Measurements from ENCODE around the gene GAB3. TPM values are rescaled to one million over a fixed set of nuclear protein-coding genes. Genes with fewer than 3 reads are reported as not detected.

The GAB3 gene
- total and polyA plus RNA-seq, 4 donors, result 0.66 to 10.4 (median 1.6) TPM

DNA sequence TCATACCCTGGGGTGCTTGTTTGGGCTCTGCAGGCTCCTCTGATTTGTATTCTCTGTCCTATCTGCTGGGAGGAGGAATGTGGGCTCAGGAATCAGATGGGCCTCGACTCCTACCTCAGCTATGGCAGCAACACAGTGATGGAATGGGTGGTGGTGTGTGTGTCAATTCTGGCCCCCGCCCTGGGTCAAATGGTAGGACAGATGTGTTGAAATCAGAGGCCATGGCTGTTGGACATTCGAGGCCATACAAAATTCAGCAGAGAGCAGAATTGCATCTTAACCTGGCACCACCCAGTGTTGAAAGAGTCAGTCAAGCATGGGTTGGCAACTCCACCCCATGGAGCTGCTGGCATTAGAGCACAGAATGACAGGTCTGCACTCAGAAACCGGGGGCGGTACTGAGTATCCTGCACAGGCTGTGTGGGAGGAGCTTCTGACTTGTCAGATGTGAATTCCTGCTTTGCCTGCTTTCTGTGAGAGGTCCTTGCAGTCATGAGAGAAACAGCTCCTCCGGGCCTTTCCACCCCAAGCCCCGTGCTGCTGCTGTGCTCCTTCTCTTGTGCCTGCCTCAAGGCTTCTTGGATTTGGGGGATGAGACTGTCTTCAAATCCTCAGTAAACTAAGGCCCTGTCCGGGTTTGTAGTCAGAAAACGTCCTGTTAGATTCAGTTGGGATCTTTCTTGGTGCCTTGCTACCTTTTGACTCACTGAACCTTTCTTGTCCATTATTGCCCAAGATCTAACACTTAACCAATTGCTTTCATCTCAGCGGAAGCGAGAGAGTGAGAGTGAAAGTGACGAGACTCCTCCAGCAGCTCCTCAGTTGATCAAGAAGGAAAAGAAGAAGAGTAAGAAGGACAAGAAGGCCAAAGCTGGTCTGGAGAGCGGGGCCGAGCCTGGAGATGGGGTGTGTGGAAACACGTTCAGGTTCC lies 24.8 kb upstream of the GAB3 start:
- 92% methylated on average over 15 of the region's 15 CpGs for WGBS
- DNase-seq (ENCODE audit: low spot score), result no peak
- no peak overlapping the region for H3K4me3 ChIP-seq (ENCODE audit: low read depth in 1 of 3, low read length in 3 of 3)
- no peaks in the 10 kb centered on the region for H3K27me3 ChIP-seq (ENCODE audit: control insufficient read depth in 4 of 4, insufficient read depth in 4 of 4, low read length in 3 of 4)
- no peak overlapping the region for H3K27ac ChIP-seq (ENCODE audit: low read depth in 1 of 2, low read length in 2 of 2)
- no peak for TF ChIP-seq ATF3 (IDR thresholded peaks at IDR 0.05)
- TF ChIP-seq, protein P1, sequence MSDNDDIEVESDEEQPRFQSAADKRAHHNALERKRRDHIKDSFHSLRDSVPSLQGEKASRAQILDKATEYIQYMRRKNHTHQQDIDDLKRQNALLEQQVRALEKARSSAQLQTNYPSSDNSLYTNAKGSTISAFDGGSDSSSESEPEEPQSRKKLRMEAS (IDR thresholded peaks at IDR 0.05), result no peak
- no peak for TF ChIP-seq FOXA1 (IDR thresholded peaks at IDR 0.05)
- no peak for TF ChIP-seq GABPA (IDR thresholded peaks at IDR 0.05 in 1 of 2, conservative IDR thresholded peaks at IDR 0.05 in 1 of 2)
- no peak for TF ChIP-seq TAF1 (conservative IDR thresholded peaks at IDR 0.05)
- TF ChIP-seq YY1 (IDR thresholded peaks at IDR 0.05), result no peak
- TF ChIP-seq, protein P2, sequence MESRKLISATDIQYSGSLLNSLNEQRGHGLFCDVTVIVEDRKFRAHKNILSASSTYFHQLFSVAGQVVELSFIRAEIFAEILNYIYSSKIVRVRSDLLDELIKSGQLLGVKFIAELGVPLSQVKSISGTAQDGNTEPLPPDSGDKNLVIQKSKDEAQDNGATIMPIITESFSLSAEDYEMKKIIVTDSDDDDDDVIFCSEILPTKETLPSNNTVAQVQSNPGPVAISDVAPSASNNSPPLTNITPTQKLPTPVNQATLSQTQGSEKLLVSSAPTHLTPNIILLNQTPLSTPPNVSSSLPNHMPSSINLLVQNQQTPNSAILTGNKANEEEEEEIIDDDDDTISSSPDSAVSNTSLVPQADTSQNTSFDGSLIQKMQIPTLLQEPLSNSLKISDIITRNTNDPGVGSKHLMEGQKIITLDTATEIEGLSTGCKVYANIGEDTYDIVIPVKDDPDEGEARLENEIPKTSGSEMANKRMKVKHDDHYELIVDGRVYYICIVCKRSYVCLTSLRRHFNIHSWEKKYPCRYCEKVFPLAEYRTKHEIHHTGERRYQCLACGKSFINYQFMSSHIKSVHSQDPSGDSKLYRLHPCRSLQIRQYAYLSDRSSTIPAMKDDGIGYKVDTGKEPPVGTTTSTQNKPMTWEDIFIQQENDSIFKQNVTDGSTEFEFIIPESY (IDR thresholded peaks at IDR 0.05), result no peak
- TF ChIP-seq SP1 (IDR thresholded peaks at IDR 0.05), result no peak
- TF ChIP-seq FOXA2 (IDR thresholded peaks at IDR 0.05), result no peak
- TF ChIP-seq RXRA (IDR thresholded peaks at IDR 0.05), result no peak
- TF ChIP-seq RAD21 (IDR thresholded peaks at IDR 0.05), result no peak
- H3K36me3 ChIP-seq (ENCODE audit: control insufficient read depth in 4 of 4, insufficient read depth in 3 of 4, low read depth in 1 of 4, low read length in 3 of 4), result peaks cover 2 to 44% (median 24%) of the 10 kb centered on the region in 4 donors
- H3K9me3 ChIP-seq (ENCODE audit: control insufficient read depth in 4 of 4, low read length in 3 of 4), result no peaks in the 10 kb centered on the region
- H3K9ac ChIP-seq (ENCODE audit: low read depth in 1 of 2, low read length in 2 of 2), result no peak overlapping the region
- H3K4me1 ChIP-seq (ENCODE audit: control insufficient read depth in 4 of 4, insufficient read depth in 4 of 4, low read length in 3 of 4), result peaks cover 0 to 3% (median 0%) of the 10 kb centered on the region in 4 donors

DNA sequence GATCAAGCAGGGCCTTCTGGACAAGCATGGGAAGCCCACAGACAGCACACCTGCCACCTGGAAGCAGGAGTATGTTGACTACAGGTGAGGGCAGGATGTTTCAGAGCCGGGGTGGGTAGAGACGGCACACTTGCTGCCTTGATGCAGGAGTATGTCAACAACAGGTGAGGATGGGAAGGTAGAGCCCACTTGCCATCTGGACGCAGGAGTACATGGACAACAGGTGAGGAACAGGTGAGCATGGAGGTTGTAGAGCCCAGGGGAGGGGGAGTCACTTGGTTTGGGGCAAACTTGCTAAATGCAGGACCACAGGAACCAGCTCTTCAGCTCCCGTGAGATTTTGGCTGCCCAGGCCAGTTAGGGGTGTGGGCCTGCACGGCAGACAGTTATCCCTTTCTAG lies 23.7 kb upstream of the GAB3 start:
- H3K27ac ChIP-seq (ENCODE audit: low read depth in 1 of 2, low read length in 2 of 2), result no peak overlapping the region
- no peak overlapping the region for H3K4me3 ChIP-seq (ENCODE audit: low read depth in 1 of 3, low read length in 3 of 3)
- WGBS, result 95% methylated on average over 5 of the region's 5 CpGs

DNA sequence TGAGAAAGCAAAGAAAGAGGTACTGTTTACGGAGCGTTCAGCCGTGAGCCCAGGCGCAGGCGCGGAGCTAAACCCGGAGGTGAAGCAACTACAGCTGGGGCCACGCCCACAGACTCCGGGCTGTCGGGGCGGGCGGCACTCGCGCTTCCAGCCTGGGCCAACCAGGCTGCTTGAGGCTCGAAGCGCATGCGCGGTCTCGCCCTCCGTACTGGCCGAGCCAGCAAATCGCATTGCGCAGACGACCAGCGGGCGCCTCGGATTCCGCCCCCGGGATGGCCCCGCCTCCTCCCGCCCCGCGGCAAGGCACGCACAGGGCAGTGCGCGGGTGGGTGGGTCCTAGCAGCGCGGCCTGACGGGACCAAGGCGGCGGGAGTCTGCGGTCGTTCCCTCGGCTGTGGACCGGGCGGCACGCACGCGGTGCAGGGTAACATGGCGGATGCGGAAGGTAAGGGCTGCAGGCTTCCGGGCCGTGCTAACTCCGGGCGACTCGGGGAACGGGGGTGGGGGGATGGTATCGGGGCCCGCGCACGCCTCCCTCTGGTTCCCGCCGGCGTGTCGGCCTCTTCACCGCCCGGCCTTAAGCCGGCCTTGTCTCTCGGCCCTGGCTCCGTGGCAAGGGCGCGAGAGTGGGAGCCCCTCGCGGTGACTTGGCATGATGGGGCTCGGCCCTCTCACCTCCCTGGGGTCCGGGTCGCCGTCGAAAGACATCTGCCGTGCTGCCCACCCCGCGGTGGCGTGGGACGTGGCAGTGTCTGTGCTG lies 11.8 kb upstream of the GAB3 start, which contains the start of gene DKC1:
DKC1 (plus strand) TSS at position 328 of the 760 bp plus-strand sequence; CDS start at position 430, 102 bp downstream.
- H3K9me3 ChIP-seq (ENCODE audit: control insufficient read depth in 4 of 4, low read length in 3 of 4), result no peaks in the 10 kb centered on the region
- peak within 1 kb of the TSS; percentile 33 to 47 for H3K9ac ChIP-seq (ENCODE audit: low read depth in 1 of 2, low read length in 2 of 2)
- H3K27me3 ChIP-seq (ENCODE audit: control insufficient read depth in 4 of 4, insufficient read depth in 4 of 4, low read length in 3 of 4), result no peaks in the 10 kb centered on the region
- H3K4me3 ChIP-seq (ENCODE audit: low read depth in 1 of 3, low read length in 3 of 3), result peak within 1 kb of the TSS; percentile 81 to 93 (median 83)
- peak within 1 kb of the TSS; percentile 67 to 75 for H3K27ac ChIP-seq (ENCODE audit: low read depth in 1 of 2, low read length in 2 of 2)
- peaks cover 3 to 19% (median 14%) of the 10 kb centered on the region in 4 donors for H3K36me3 ChIP-seq (ENCODE audit: control insufficient read depth in 4 of 4, insufficient read depth in 3 of 4, low read depth in 1 of 4, low read length in 3 of 4)
- 1% methylated on average over 84 of the region's 84 CpGs for WGBS
- DNase-seq (ENCODE audit: low spot score), result peak; percentile 93
- peaks cover 0 to 11% (median 5%) of the 10 kb centered on the region in 4 donors for H3K4me1 ChIP-seq (ENCODE audit: control insufficient read depth in 4 of 4, insufficient read depth in 4 of 4, low read length in 3 of 4)
- TF ChIP-seq, protein P3, sequence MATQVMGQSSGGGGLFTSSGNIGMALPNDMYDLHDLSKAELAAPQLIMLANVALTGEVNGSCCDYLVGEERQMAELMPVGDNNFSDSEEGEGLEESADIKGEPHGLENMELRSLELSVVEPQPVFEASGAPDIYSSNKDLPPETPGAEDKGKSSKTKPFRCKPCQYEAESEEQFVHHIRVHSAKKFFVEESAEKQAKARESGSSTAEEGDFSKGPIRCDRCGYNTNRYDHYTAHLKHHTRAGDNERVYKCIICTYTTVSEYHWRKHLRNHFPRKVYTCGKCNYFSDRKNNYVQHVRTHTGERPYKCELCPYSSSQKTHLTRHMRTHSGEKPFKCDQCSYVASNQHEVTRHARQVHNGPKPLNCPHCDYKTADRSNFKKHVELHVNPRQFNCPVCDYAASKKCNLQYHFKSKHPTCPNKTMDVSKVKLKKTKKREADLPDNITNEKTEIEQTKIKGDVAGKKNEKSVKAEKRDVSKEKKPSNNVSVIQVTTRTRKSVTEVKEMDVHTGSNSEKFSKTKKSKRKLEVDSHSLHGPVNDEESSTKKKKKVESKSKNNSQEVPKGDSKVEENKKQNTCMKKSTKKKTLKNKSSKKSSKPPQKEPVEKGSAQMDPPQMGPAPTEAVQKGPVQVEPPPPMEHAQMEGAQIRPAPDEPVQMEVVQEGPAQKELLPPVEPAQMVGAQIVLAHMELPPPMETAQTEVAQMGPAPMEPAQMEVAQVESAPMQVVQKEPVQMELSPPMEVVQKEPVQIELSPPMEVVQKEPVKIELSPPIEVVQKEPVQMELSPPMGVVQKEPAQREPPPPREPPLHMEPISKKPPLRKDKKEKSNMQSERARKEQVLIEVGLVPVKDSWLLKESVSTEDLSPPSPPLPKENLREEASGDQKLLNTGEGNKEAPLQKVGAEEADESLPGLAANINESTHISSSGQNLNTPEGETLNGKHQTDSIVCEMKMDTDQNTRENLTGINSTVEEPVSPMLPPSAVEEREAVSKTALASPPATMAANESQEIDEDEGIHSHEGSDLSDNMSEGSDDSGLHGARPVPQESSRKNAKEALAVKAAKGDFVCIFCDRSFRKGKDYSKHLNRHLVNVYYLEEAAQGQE (IDR thresholded peaks at IDR 0.05), result peak; percentile 17
- TF ChIP-seq, protein P1 (IDR thresholded peaks at IDR 0.05), result peak; percentile 8
- TF ChIP-seq GABPA (IDR thresholded peaks at IDR 0.05 in 1 of 2, conservative IDR thresholded peaks at IDR 0.05 in 1 of 2) (peak in 1 of 2 donors; percentile 29), HNF4A (conservative IDR thresholded peaks at IDR 0.05) (no peak), NR2F2 (IDR thresholded peaks at IDR 0.05) (no peak), CTCF (IDR thresholded peaks at IDR 0.05; ENCODE audit: low read depth, low read length, missing input control) (no peak)

More for the DNA sequence above, 23.7 kb upstream of the GAB3 start:
- H3K36me3 ChIP-seq (ENCODE audit: control insufficient read depth in 4 of 4, insufficient read depth in 3 of 4, low read depth in 1 of 4, low read length in 3 of 4), result peaks cover 2 to 51% (median 24%) of the 10 kb centered on the region in 4 donors
- H3K27me3 ChIP-seq (ENCODE audit: control insufficient read depth in 4 of 4, insufficient read depth in 4 of 4, low read length in 3 of 4), result no peaks in the 10 kb centered on the region
- H3K9me3 ChIP-seq (ENCODE audit: control insufficient read depth in 4 of 4, low read length in 3 of 4), result no peaks in the 10 kb centered on the region
- TF ChIP-seq ATF3 (IDR thresholded peaks at IDR 0.05) (no peak), GABPA (IDR thresholded peaks at IDR 0.05 in 1 of 2, conservative IDR thresholded peaks at IDR 0.05 in 1 of 2) (no peak)
- no peak overlapping the region for H3K9ac ChIP-seq (ENCODE audit: low read depth in 1 of 2, low read length in 2 of 2)
- no peak for DNase-seq (ENCODE audit: low spot score)
- H3K4me1 ChIP-seq (ENCODE audit: control insufficient read depth in 4 of 4, insufficient read depth in 4 of 4, low read length in 3 of 4), result no peaks in the 10 kb centered on the region
